HCT116 (cell line): ENCODE results near the gene SLC27A1.

Experiments used
- EZH2 ChIP-seq: fragments of 200-600 bp; sonication (generic); IDR thresholded peaks from 2 replicates; pipeline ENCODE4 v1.6.1; 2017; ENCODE audit warnings: antibody characterized with exemption, mixed run types
- POLR2AphosphoS5 ChIP-seq: IDR thresholded peaks from 2 replicates; pipeline ENCODE4 v1.6.1; 2011; ENCODE audit warnings: mild to moderate bottlenecking, low read depth, low read length, moderate library complexity
- TF ChIP-seq, protein P1 (sequence below), 3 experiments: fragments of 200-600 bp in 1 of 3; sonication (generic) in 1 of 3; IDR thresholded peaks in 2 of 3; conservative IDR thresholded peaks in 1 of 3; 2 replicates each; pipeline ENCODE4 v1.5.1; 2012 to 2017; ENCODE audit warnings: low read depth in 2 of 3, low read length in 2 of 3, antibody characterized with exemption in 1 of 3, borderline replicate concordance in 1 of 3, control low read depth in 1 of 3, mild to moderate bottlenecking in 1 of 3, mixed read lengths in 1 of 3, mixed run types in 1 of 3, moderate library complexity in 1 of 3; ENCODE audit not compliant: insufficient read depth in 1 of 3
- TF ChIP-seq, protein P2 (sequence below): IDR thresholded peaks from 2 replicates; pipeline ENCODE4 v1.6.1; 2011; ENCODE audit warnings: mild to moderate bottlenecking, low read length, moderate library complexity; ENCODE audit not compliant: insufficient replicate concordance; ENCODE audit errors: extremely low read depth

DNA sequence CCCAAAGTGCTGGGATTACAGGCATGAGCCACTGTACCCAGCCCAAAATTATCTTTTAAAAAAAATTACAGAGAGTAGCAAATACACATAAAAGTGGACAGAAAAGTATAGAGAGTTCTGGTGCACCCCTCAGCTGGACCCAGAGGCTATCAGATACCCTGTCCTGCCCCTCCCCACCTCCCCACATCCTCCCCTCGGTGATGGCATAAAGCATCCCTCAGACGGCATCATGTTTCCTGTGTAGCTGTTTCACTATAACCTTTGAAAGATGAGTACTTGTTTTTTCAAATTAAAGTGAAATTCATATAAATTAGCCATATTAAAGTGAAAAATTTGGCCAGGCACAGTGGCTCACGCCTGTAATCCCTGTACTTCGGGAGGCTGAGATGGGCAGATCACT lies 20.1 kb downstream of the SLC27A1 start:
- TF ChIP-seq EZH2 (no peak), POLR2AphosphoS5 (no peak)
- TF ChIP-seq, protein P1, sequence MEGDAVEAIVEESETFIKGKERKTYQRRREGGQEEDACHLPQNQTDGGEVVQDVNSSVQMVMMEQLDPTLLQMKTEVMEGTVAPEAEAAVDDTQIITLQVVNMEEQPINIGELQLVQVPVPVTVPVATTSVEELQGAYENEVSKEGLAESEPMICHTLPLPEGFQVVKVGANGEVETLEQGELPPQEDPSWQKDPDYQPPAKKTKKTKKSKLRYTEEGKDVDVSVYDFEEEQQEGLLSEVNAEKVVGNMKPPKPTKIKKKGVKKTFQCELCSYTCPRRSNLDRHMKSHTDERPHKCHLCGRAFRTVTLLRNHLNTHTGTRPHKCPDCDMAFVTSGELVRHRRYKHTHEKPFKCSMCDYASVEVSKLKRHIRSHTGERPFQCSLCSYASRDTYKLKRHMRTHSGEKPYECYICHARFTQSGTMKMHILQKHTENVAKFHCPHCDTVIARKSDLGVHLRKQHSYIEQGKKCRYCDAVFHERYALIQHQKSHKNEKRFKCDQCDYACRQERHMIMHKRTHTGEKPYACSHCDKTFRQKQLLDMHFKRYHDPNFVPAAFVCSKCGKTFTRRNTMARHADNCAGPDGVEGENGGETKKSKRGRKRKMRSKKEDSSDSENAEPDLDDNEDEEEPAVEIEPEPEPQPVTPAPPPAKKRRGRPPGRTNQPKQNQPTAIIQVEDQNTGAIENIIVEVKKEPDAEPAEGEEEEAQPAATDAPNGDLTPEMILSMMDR (IDR thresholded peaks at IDR 0.05 in 2 of 3, conservative IDR thresholded peaks at IDR 0.05 in 1 of 3; ENCODE audit: borderline replicate concordance in 1 of 3, insufficient read depth in 1 of 3, low read depth in 2 of 3, low read length in 2 of 3), result no peak
- TF ChIP-seq, protein P2, sequence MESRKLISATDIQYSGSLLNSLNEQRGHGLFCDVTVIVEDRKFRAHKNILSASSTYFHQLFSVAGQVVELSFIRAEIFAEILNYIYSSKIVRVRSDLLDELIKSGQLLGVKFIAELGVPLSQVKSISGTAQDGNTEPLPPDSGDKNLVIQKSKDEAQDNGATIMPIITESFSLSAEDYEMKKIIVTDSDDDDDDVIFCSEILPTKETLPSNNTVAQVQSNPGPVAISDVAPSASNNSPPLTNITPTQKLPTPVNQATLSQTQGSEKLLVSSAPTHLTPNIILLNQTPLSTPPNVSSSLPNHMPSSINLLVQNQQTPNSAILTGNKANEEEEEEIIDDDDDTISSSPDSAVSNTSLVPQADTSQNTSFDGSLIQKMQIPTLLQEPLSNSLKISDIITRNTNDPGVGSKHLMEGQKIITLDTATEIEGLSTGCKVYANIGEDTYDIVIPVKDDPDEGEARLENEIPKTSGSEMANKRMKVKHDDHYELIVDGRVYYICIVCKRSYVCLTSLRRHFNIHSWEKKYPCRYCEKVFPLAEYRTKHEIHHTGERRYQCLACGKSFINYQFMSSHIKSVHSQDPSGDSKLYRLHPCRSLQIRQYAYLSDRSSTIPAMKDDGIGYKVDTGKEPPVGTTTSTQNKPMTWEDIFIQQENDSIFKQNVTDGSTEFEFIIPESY, result no peak
